IMR-90 (cell line): ENCODE data around the gene OR9G1. TPM values are rescaled to one million over a fixed set of nuclear protein-coding genes. Genes with fewer than 3 reads are reported as not detected.

Experiments
- ATAC-seq: fragments of 200-7000 bp; cut with Tn5 transposase; 2 replicates; pipeline ENCODE4 v1.9.1; 2020; ENCODE audit warnings: low read depth, mild to moderate bottlenecking, moderate library complexity
- BruUV-seq: library from RNA; stranded (reverse); fragments of 400-500 nt; replicated peaks from 2 replicates; lab custom pipeline; 2021; lab: Mats Ljungman, UMichigan
- CTCF ChIA-PET: fragments of 300-600 bp; formaldehyde crosslinking; extraction: SDS; loops from one replicate; lab custom pipeline; 2021; ENCODE audit warnings: antibody characterized with exemption; lab: Yijun Ruan, JAX
- POLR2A ChIA-PET: fragments of 300-600 bp; sonication (Branson Sonifier 250); formaldehyde crosslinking; loops from one replicate; lab custom pipeline; 2022; ENCODE audit warnings: antibody characterized with exemption; ENCODE audit not compliant: unreplicated experiment; lab: Charles Lee
- DNase-seq: peaks from one replicate; pipeline ENCODE4 v3.0.0; 2013
- H2AFZ ChIP-seq: replicated peaks from 2 replicates; pipeline ENCODE3; 2013; ENCODE audit warnings: low read length, mild to moderate bottlenecking; ENCODE audit not compliant: poor library complexity
- H2AK5ac ChIP-seq: 2 replicates; pipeline ENCODE4 v1.6.1; 2013; ENCODE audit warnings: low read depth, low read length, inconsistent platforms
- H2AK9ac ChIP-seq: replicated peaks from 2 replicates; pipeline ENCODE3; 2013; ENCODE audit warnings: mild to moderate bottlenecking, low read depth, low read length, moderate library complexity; ENCODE audit not compliant: poor library complexity
- H2BK120ac ChIP-seq: 2 replicates; pipeline ENCODE4 v1.6.1; 2013; ENCODE audit warnings: low read depth, low read length, inconsistent platforms
- H2BK15ac ChIP-seq: 3 replicates; pipeline ENCODE4 v1.6.1; 2013; ENCODE audit warnings: low read depth, low read length, inconsistent platforms
- H2BK20ac ChIP-seq: 2 replicates; pipeline ENCODE4 v1.6.1; 2013; ENCODE audit warnings: low read depth, mild to moderate bottlenecking, inconsistent platforms, low read length, moderate library complexity
- H2BK5ac ChIP-seq: 2 replicates; pipeline ENCODE4 v1.6.1; 2013; ENCODE audit warnings: mild to moderate bottlenecking, low read depth, low read length, inconsistent platforms; ENCODE audit not compliant: poor library complexity, severe bottlenecking
- H3K14ac ChIP-seq: replicated peaks from 2 replicates; pipeline ENCODE4 v1.6.1; 2013; ENCODE audit warnings: low read depth, low read length, inconsistent platforms
- H3K18ac ChIP-seq: 2 replicates; pipeline ENCODE4 v1.6.1; 2013; ENCODE audit warnings: low read depth, low read length, control low read depth
- H3K23ac ChIP-seq: 2 replicates; pipeline ENCODE4 v1.6.1; 2013; ENCODE audit warnings: low read depth, low read length, inconsistent platforms
- H3K27ac ChIP-seq: 2 replicates; pipeline ENCODE4 v1.5.1; 2013; ENCODE audit warnings: mild to moderate bottlenecking, control low read depth, low read length; ENCODE audit not compliant: insufficient read depth
- H3K27me3 ChIP-seq: 2 replicates; pipeline ENCODE4 v1.6.1; 2013; ENCODE audit warnings: low read length; ENCODE audit not compliant: control insufficient read depth, insufficient read depth
- H3K36me3 ChIP-seq: 2 replicates; pipeline ENCODE4 v1.6.1; 2013; ENCODE audit warnings: low read length, mixed read lengths; ENCODE audit not compliant: control insufficient read depth, insufficient read depth
- H3K4ac ChIP-seq: 2 replicates; pipeline ENCODE4 v1.6.1; 2013; ENCODE audit warnings: low read depth, low read length, inconsistent platforms
- H3K4me1 ChIP-seq: 2 replicates; pipeline ENCODE4 v1.6.1; 2013; ENCODE audit warnings: low read length, mixed read lengths; ENCODE audit not compliant: control insufficient read depth, insufficient read depth
- H3K4me2 ChIP-seq: 2 replicates; pipeline ENCODE4 v1.6.1; 2013; ENCODE audit warnings: low read depth, mild to moderate bottlenecking, control low read depth, low read length, moderate library complexity
- H3K4me3 ChIP-seq: 2 replicates; pipeline ENCODE4 v1.5.1; 2013; ENCODE audit warnings: low read depth, mild to moderate bottlenecking, control low read depth, low read length, moderate library complexity; ENCODE audit not compliant: insufficient read depth
- H3K56ac ChIP-seq: 2 replicates; pipeline ENCODE4 v1.6.1; 2013; ENCODE audit warnings: low read length, inconsistent platforms; ENCODE audit not compliant: insufficient read depth; ENCODE audit errors: extremely low read depth
- H3K79me1 ChIP-seq, 2 experiments: 2 replicates each; pipeline ENCODE4 v1.6.1; 2013; ENCODE audit warnings: low read length in 2 of 2, inconsistent platforms in 1 of 2, low read depth in 1 of 2
- H3K9ac ChIP-seq: 2 replicates; pipeline ENCODE4 v1.6.1; 2013; ENCODE audit warnings: low read depth, low read length, control low read depth
- H3K9me1 ChIP-seq: 2 replicates; pipeline ENCODE4 v1.6.1; 2013; ENCODE audit warnings: low read length, inconsistent platforms; ENCODE audit not compliant: insufficient read depth
- H3K9me3 ChIP-seq: 2 replicates; pipeline ENCODE4 v1.6.1; 2013; ENCODE audit warnings: low read length; ENCODE audit not compliant: control insufficient read depth, insufficient read depth
- H4K20me1 ChIP-seq: 2 replicates; pipeline ENCODE4 v1.6.1; 2013; ENCODE audit warnings: low read length, inconsistent platforms; ENCODE audit not compliant: insufficient read depth
- H4K5ac ChIP-seq: 2 replicates; pipeline ENCODE4 v1.6.1; 2013; ENCODE audit warnings: mild to moderate bottlenecking, low read depth, low read length, control low read depth
- H4K8ac ChIP-seq, 2 experiments: 2 replicates each; pipeline ENCODE4 v1.6.1; 2013; ENCODE audit warnings: low read depth in 2 of 2, low read length in 2 of 2, control low read depth in 1 of 2, inconsistent platforms in 1 of 2
- H4K91ac ChIP-seq: 2 replicates; pipeline ENCODE4 v1.6.1; 2013; ENCODE audit warnings: low read depth, low read length, inconsistent platforms; ENCODE audit not compliant: insufficient read depth
- BHLHE40 ChIP-seq: fragments of 150-350 bp; IDR thresholded peaks from 2 replicates; pipeline ENCODE4 v1.6.1; 2016; ENCODE audit warnings: mild to moderate bottlenecking, low read depth, low read length
- CEBPB ChIP-seq: IDR thresholded peaks from 2 replicates; pipeline ENCODE4 v1.6.1; 2012; ENCODE audit warnings: low read depth, low read length, improper control_type of control experiment
- CHD1 ChIP-seq: IDR thresholded peaks from 2 replicates; pipeline ENCODE4 v1.6.1; 2012; ENCODE audit warnings: low read depth, low read length, improper control_type of control experiment
- FOS ChIP-seq: fragments of 150-350 bp; IDR thresholded peaks from 2 replicates; pipeline ENCODE4 v1.6.1; 2016; ENCODE audit warnings: low read depth, low read length
- MAFK ChIP-seq: IDR thresholded peaks from 2 replicates; pipeline ENCODE4 v1.6.1; 2012; ENCODE audit warnings: low read depth, low read length, improper control_type of control experiment
- MAZ ChIP-seq: IDR thresholded peaks from 2 replicates; pipeline ENCODE4 v1.6.1; 2012; ENCODE audit warnings: low read depth, mild to moderate bottlenecking, low read length, improper control_type of control experiment, moderate library complexity, borderline replicate concordance
- MXI1 ChIP-seq: IDR thresholded peaks from 2 replicates; pipeline ENCODE4 v1.6.1; 2012; ENCODE audit warnings: low read depth, mild to moderate bottlenecking, low read length, moderate library complexity, borderline replicate concordance
- NFE2L2 ChIP-seq: fragments of 150-350 bp; IDR thresholded peaks from 2 replicates; pipeline ENCODE4 v1.6.1; 2016; ENCODE audit warnings: low read depth, mild to moderate bottlenecking, low read length
- POLR2A ChIP-seq: IDR thresholded peaks from 2 replicates; pipeline ENCODE4 v1.6.1; 2012; ENCODE audit warnings: mild to moderate bottlenecking, low read depth, low read length
- RAD21 ChIP-seq: IDR thresholded peaks from 2 replicates; pipeline ENCODE4 v1.6.1; 2012; ENCODE audit warnings: low read length, improper control_type of control experiment
- RCOR1 ChIP-seq: IDR thresholded peaks from 2 replicates; pipeline ENCODE4 v1.6.1; 2012; ENCODE audit warnings: mild to moderate bottlenecking, low read length, improper control_type of control experiment; ENCODE audit not compliant: insufficient replicate concordance
- RFX5 ChIP-seq: IDR thresholded peaks from 2 replicates; pipeline ENCODE4 v1.8.0; 2012; ENCODE audit warnings: low read depth, mild to moderate bottlenecking, low read length, moderate library complexity
- SMC3 ChIP-seq: fragments of 150-350 bp; IDR thresholded peaks from 2 replicates; pipeline ENCODE4 v1.6.1; 2016; ENCODE audit warnings: low read depth, mild to moderate bottlenecking, antibody characterized with exemption, low read length, moderate library complexity
- WGBS, 2 experiments: methylation state at CpG; one replicate each; pipeline versions ENCODE4 v1.1.5 to v1.1.7; 2013; ENCODE audit warnings: missing lambda C conversion rate in 2 of 2; ENCODE audit not compliant: insufficient read length in 1 of 2; ENCODE audit errors: extremely low coverage in 2 of 2; 5-methylcytosine and 5-hydroxymethylcytosine counted together
- dilution Hi-C: fragments of 300-500 bp; cut with HindIII; formaldehyde crosslinking; loops from one replicate; pipeline ENCODE4 v1.14.3; 2018; ENCODE audit warnings: low sequenced_read_pairs; ENCODE audit not compliant: unreplicated experiment
- in situ Hi-C: fragments of 300-500 bp; cut with MboI; formaldehyde crosslinking; loops from 3 replicates; pipeline ENCODE4 v1.14.3; 2019; ENCODE audit warnings: low sequenced_read_pairs, inconsistent platforms, mixed read lengths
- intact Hi-C: fragments of 100-400 bp; cut with micrococcal nuclease; formaldehyde crosslinking; loops from 2 replicates; pipeline ENCODE4 v1.10.0; 2022
- polyA plus RNA-seq, 3 experiments: library from polyadenylated mRNA; depleted of rRNA; stranded (reverse); fragments of >200 nt; gene quantifications; 2 replicates each; pipeline ENCODE4 v1.2.3, GENCODE V29; 2012; ENCODE audit warnings: low replicate concordance in 1 of 3
- total RNA-seq: library from RNA; depleted of rRNA; stranded (reverse); fragments of >200 nt; gene quantifications from 2 replicates; pipeline ENCODE4 v1.2.3, GENCODE V29; 2012
- TF ChIP-seq, protein P1 (sequence below): conservative IDR thresholded peaks from 2 replicates; pipeline ENCODE4 v1.5.1; 2012; ENCODE audit warnings: mild to moderate bottlenecking, low read depth, low read length, improper control_type of control experiment
- TF ChIP-seq, protein P2 (sequence below): fragments of 150-350 bp; IDR thresholded peaks from 2 replicates; pipeline ENCODE4 v1.6.1; 2016; ENCODE audit warnings: low read depth, mild to moderate bottlenecking, low read length, moderate library complexity, borderline replicate concordance
- TF ChIP-seq, protein P3 (sequence below): fragments of 150-350 bp; IDR thresholded peaks from 2 replicates; pipeline ENCODE4 v1.6.1; 2017; ENCODE audit warnings: mild to moderate bottlenecking, antibody characterized with exemption, low read length, low read depth

OR9G1 gene
- total and polyA plus RNA-seq, 2 of the 4 experiments (the other 2 are of a cell fraction), result not detected

DNA sequence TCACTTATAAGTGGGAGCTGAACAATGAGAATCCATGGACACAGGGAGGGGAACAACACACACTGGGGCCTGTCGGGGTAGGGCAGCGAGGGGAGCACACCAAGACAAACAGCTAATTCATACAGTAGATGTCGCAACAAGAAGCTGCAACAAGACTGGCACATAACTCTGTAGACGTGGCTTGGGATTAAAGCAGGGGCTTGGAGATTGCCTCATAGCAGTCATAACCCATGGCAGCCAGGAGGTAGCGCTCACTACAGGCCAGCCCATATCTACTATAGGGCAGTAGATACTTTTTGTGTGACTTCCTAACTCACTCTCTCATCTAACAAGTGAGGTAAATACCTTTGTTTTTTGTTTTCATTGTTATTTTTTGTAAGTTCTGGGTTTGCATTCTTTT, 51.3 kb downstream of the OR9G1 start:
- Histone ChIP-seq H2BK120ac (no peak overlapping the region), H3K36me3 (no peaks in the 10 kb centered on the region), H3K27me3 (no peaks in the 10 kb centered on the region), H2AK9ac (no peak overlapping the region), H3K4ac (no peak overlapping the region), H4K5ac (no peak overlapping the region), H3K79me1 (no peaks in the 10 kb centered on the region), H3K27ac (no peak overlapping the region), H3K56ac (no peak overlapping the region), H3K14ac (no peak overlapping the region), H2BK5ac (no peak overlapping the region), H3K9me1 (no peaks in the 10 kb centered on the region), H3K9ac (no peak overlapping the region), H2AK5ac (no peak overlapping the region), H2BK20ac (no peak overlapping the region), H3K23ac (no peak overlapping the region), H3K9me3 (peaks cover 16% of the 10 kb centered on the region), H3K4me2 (no peak overlapping the region), H4K20me1 (no peaks in the 10 kb centered on the region), H3K18ac (no peak overlapping the region), H4K91ac (no peak overlapping the region), H4K8ac (no peak overlapping the region), H3K4me1 (no peaks in the 10 kb centered on the region), H3K4me3 (no peak overlapping the region), H2BK15ac (no peak overlapping the region), H2AFZ (no peak overlapping the region)
- POLR2A ChIA-PET, result no interaction called here
- no TSS peak for BruUV-seq
- in situ Hi-C loops, result no loop called here
- TF ChIP-seq BHLHE40 (no peak), MAFK (no peak), MXI1 (no peak), FOS (no peak), MAZ (no peak), CHD1 (no peak), RCOR1 (no peak), SMC3 (no peak), RAD21 (no peak), RFX5 (no peak), POLR2A (no peak), CEBPB (no peak), NFE2L2 (no peak)
- TF ChIP-seq, protein P1, sequence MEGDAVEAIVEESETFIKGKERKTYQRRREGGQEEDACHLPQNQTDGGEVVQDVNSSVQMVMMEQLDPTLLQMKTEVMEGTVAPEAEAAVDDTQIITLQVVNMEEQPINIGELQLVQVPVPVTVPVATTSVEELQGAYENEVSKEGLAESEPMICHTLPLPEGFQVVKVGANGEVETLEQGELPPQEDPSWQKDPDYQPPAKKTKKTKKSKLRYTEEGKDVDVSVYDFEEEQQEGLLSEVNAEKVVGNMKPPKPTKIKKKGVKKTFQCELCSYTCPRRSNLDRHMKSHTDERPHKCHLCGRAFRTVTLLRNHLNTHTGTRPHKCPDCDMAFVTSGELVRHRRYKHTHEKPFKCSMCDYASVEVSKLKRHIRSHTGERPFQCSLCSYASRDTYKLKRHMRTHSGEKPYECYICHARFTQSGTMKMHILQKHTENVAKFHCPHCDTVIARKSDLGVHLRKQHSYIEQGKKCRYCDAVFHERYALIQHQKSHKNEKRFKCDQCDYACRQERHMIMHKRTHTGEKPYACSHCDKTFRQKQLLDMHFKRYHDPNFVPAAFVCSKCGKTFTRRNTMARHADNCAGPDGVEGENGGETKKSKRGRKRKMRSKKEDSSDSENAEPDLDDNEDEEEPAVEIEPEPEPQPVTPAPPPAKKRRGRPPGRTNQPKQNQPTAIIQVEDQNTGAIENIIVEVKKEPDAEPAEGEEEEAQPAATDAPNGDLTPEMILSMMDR, result no peak
- TF ChIP-seq, protein P2, sequence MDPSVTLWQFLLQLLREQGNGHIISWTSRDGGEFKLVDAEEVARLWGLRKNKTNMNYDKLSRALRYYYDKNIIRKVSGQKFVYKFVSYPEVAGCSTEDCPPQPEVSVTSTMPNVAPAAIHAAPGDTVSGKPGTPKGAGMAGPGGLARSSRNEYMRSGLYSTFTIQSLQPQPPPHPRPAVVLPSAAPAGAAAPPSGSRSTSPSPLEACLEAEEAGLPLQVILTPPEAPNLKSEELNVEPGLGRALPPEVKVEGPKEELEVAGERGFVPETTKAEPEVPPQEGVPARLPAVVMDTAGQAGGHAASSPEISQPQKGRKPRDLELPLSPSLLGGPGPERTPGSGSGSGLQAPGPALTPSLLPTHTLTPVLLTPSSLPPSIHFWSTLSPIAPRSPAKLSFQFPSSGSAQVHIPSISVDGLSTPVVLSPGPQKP, result no peak
- TF ChIP-seq, protein P3, sequence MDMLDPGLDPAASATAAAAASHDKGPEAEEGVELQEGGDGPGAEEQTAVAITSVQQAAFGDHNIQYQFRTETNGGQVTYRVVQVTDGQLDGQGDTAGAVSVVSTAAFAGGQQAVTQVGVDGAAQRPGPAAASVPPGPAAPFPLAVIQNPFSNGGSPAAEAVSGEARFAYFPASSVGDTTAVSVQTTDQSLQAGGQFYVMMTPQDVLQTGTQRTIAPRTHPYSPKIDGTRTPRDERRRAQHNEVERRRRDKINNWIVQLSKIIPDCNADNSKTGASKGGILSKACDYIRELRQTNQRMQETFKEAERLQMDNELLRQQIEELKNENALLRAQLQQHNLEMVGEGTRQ, result no peak
- dilution Hi-C loops, result no loop called here
- intact Hi-C loops, result loop anchor here (10.0 kb wide), 1 partner anchor 55 kb away; no protein-coding TSS in a partner anchor
- CTCF ChIA-PET, result interaction anchor here (0.7 kb wide), 1 partner anchor 51 kb away, joined by 3 read pairs; no protein-coding TSS in a partner anchor
- WGBS, 2 experiments, result no CpG with 5 or more reads among the region's 5 CpGs
- DNase-seq (no peak), ATAC-seq (no peak)
